ENCODE data around the gene TIGD3.

TIGD3 gene

DNA sequence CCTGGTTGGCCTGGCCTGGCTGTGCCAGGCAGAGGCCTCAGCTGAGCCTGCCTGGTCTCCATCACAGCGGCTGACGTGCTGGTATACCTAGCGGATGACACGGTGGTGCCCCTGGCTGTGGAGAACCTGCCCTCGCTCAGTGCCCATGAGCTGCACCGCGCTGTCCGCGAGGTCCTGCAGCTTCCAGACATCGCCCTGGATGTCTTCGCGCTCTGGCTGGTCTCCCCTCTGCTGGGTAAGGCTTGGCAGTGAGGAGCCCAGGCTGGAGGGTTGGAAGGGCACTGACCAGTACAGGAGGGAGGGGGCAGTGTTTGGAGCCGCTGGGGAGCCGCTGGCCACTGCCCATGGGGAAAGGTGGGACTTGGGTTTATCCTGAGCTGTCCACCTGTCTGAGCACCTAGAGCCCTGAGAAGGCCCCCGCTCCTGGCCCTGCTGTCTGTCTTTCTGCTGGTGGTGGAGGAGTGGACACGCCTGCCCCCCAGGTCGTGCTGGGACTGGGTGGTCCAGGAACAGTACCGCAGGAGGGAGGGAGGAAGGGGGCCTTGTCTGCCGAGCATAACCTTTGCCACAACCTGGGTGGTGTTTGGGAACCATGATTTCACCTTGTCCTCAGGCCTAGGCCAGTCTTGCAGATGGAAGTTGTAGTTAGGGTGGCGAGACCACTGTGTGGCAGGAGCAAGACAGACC is 34.9 kb downstream of the TIGD3 start:
- DNase-seq (ENCODE audit: low read depth in 1 of 2, low spot score in 1 of 2): no peak

DNA sequence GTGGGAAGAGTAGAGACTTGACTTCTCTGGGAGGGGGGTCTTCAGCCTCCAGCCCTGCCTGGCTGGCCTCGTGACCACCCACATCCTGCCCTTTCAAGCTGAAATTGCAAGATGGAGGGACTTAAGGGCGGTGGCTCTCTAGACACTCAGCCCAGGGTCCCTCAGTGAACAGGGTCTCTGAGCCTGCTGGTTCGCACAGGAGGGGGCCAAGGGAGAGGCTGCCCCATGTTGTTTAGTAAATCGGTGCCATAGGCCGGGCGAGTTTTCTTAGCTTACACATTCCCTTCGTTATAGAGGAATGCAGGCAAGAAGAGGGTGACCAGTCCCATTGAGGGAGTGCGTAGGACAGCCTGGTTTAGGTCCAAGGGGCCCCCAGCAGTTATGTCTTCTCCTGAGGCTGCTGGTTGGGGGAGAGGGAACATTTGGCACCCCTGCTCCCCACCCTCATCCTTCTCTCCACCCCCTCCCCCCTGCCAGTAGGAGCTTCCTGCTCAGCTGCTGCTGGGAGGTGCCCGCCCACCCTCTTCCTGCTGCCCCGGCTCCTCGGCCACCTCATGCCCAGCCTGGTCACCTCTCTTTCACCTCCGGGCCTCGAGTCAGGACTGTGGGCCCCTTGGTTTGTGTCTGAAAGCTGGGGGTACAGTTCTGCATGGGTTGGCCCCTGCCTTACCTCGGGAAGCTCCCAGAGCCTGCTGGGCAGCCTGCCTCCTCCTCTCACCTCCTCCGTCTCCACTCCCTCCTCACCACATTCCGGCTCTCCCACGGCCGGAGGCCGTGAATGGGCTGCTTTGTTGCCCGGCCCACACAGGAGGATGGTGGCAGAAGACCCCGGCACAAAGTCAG is 35.8 kb downstream of the TIGD3 start:
- no peak for DNase-seq (ENCODE audit: low read depth in 1 of 2, low spot score in 1 of 2)

DNA sequence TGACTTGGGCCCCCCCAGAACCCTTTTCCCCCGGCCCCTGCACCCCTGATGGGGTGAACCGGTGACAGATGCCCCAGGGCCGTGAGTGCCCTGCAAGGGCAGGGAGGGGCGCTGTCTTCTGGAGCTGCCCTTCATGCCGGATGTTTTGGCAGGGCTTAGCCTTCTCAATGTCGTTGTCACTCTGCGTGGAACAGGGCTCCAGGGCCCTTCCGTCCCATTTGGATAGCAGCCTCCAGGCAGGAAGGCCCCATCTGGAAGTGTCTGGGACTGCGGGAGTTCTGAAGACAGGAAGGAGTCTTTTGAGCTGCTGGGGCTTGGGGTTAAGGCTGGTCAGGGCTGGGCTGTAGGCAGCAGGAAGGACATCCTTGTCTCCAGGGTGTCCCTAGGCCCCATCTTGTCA is 36.4 kb downstream of the TIGD3 start:
- no peak for DNase-seq (ENCODE audit: low read depth in 1 of 2, low spot score in 1 of 2)

- no peak for DNase-seq (ENCODE audit: low read depth in 1 of 2, low spot score in 1 of 2)
Measured at GRCh38 chr11:65392186-65392829, 37.8 kb downstream of the TIGD3 start.

DNA sequence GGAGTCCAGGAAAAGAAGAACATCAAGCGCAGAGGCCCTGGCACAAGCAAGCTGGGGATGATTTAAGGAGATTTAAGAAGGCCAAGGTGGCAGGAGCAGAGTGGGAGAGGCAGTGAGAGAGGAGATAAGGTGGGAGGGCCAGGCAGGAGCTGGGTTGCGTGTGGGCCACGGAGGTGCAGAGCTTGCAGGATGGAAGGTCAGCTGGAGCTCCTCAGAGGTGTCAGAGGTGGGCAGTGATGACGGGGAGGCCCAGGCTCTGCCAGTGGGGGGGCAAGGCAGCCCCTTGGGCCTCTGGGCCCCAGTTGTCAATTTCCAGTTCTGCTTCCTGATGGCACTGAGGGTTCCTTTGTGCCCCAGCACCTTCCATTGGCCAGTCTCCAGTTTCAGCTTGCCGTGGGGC is 38.3 kb downstream of the TIGD3 start:
- DNase-seq (ENCODE audit: low read depth in 1 of 2, low spot score in 1 of 2): no peak

DNA sequence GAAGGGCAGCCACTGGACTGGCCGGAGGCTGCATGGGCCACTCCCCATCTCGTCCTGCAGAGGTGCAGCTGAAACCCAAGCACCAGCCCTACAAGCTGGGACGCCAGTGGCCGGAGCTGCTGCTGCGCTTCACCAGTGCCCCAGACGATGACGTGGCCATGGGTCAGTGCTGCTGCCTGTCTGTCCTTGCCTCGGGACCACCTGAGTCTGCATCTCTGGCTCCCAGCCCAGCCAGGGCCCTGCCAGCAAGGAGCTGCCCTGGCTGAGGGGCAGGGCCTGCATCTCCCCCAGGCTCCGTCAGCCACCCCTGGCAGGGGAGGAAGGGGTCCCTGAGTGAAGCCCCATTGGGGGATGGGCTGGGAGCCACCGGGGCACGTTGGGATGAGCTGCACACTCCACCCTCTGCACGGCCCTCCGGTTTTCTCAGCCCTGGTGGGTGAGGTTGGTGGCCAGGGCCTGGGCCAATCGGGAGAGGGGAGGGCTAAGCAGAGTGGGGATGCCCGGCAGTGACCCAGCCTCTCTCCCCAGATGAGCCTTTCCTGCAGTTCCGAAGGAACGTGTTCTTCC is 39.0 kb downstream of the TIGD3 start:
- no peak for DNase-seq (ENCODE audit: low read depth in 1 of 2, low spot score in 1 of 2)

DNA sequence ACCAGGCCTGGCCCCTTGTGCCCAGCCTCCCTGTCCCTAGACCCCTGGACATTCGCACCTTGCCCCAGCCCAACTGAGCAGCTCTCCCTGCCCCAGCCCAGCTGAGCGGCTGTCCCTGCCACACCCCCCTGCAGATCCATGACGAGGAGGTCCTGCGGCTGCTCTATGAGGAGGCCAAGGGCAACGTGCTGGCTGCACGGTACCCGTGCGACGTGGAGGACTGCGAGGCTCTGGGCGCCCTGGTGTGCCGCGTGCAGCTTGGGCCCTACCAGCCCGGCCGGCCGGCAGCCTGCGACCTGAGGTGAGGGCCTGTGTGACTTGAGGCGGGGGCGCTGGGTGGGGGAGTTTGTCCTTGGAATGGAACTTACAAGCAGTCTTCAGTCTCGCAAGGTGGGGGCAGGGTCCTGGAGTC is 39.6 kb downstream of the TIGD3 start:
- DNase-seq (ENCODE audit: low read depth in 1 of 2, low spot score in 1 of 2): no peak

DNA sequence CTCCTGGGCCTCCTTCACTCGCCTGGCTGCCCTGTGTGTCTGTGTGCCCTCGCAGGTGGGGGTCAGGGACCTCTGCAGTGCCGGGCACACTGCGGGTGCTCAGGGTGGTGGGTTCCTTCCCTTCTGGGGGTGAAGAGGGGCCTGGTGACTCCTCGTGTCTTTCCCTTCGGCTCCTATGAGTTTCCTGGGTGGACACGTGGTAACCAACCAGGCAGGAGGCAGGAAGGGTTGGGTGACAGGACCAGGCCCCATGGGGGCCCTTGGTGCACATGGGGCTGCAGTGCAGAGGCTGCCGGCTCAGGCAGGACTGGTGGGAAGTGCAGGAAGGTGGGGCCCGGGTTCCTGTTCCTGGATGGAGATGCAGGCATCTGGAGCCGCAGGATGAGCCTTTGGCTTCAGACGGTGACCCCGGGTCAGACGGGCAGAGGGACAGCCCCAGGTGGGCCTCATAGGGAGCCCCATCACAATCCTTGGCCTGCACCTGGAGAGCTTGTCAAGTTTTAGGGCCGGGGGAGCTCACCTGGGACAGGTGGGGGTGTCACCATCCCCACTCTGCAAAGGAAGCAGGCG is 41.5 kb downstream of the TIGD3 start:
- no peak for DNase-seq (ENCODE audit: low read depth in 1 of 2, low spot score in 1 of 2)

GRCh38 chr11:65396769-65397745 is 42.5 kb downstream of the TIGD3 start:
- no peak for DNase-seq (ENCODE audit: low read depth in 1 of 2, low spot score in 1 of 2)

DNA sequence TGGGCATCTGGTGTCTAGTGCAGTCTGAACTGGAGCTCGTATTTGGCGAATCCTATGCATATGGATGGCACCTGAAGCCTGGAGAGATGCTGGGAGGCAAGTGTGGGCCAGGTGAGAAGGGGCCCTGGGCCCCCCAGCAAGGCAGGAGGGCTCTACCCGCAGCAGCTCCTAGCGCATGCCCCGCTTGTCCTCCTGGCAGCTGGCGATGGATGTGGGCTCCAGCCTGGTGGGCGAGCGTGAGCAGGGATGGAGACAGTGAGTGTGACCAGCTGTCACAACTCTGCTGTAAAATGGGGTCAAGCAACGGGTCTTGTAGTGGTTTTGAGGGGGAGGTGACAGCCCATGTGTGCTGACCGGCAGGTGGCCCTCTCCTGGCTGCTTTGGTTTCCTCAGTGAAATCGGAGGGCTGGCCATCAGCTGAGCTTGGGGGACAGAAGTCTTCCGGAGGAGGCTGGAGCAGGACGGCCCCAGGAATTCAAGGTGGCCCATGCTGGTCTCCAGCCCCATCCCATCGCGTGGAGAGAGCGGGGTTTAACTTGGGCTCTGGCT is 43.9 kb downstream of the TIGD3 start:
- no peak for DNase-seq (ENCODE audit: low read depth in 1 of 2, low spot score in 1 of 2)

DNA sequence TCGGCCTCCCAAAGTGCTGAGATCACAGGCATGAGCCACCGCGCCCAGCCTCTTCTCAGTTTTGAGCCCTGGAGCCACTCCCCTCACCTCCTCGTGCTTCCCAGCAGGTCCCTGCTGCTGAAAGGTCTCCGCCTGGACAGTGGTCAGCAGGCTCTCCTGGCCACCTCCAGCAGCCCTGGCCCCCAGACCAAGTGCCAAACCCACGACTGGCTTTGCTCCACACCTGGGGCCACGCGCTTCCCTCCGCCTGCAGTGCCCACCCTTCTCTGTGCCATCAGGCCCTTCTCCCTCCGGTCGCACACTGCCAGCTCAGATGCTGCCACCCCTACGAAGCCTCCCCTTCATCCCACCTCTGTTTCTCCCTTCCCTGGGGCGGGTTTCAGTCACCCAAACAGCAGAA is 44.7 kb downstream of the TIGD3 start:
- no peak for DNase-seq (ENCODE audit: low read depth in 1 of 2, low spot score in 1 of 2)

DNA sequence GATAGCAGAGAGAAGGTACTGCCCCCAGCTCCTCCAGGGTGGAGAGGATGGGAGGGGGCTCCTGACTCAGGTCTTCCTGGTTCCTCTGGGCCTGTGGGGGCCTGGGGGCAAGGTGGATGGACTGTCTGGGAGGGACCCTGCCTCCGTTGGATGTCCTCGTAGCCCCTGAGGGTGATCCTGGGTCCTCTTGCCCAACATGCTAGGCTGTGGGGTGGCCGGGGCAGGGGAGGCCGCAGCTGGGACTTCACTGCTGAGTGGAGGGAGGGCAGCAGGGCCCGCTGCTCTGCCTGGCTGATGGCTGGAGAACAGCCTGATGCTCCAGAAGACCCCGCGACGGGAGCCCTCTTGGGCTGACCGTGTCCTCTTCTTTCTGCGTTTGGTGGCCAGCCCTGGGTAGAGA is 45.3 kb downstream of the TIGD3 start:
- DNase-seq (ENCODE audit: low read depth in 1 of 2, low spot score in 1 of 2): no peak

GRCh38 chr11:65400307-65401072 is 45.9 kb downstream of the TIGD3 start:
- no peak for DNase-seq (ENCODE audit: low read depth in 1 of 2, low spot score in 1 of 2)

DNA sequence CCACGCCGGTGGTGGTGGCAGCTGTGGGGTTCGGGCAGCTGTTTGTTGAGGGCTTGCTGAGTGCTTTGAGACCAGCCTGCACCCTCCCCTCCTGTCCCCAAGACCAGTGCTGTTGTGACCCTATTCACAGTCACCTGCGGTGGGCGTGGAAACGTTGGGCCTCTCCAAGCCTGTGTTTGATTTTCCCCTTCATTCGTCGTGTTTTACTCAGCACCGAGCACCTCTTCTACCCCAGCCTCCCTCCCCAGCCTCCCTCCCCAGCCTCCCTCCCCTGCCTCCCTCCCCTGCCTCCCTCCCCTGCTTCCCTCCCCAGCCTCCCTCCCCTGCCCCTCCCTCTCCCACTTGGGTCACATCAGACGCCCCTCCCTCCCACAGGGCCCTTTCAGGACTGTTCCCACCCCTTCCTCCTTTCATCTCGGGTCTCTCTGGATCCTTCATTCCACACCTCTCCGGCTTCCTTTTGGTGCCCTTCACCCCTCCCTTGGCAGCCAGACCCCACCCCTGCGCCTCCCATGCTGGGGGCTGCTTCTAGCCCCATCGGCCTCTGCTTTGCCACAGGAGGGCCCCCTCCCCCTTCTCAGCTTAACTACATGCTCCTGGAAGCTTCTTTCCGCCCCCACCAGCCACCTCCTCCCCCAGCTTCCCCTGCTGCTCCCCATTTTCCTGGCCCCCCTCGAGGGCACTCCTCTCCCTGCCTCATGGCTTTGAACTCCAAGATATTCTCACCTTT is 46.7 kb downstream of the TIGD3 start:
- no peak for DNase-seq (ENCODE audit: low read depth in 1 of 2, low spot score in 1 of 2)

DNA sequence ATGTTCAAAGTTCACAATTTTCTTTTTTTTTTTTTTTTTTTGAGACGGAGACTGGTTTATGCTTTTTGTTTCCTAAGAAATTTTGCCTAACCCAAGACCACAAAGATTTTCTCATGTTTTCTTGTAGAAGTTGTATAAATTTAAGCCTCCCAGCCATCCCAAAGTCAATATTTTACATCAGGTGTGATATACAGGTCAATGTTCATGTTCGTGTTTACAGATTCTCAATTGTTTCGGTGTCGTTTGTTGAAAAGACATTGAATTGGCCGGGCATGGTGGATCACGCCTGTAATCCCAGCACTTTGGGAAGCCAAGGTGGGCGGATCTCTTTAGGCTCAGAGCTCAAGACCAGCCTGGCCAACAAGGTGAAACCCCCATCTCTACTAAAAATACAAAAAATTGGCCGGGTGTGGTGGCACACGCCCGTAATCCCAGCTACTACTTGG is 47.3 kb downstream of the TIGD3 start:
- DNase-seq (ENCODE audit: low read depth in 1 of 2, low spot score in 1 of 2): no peak

DNA sequence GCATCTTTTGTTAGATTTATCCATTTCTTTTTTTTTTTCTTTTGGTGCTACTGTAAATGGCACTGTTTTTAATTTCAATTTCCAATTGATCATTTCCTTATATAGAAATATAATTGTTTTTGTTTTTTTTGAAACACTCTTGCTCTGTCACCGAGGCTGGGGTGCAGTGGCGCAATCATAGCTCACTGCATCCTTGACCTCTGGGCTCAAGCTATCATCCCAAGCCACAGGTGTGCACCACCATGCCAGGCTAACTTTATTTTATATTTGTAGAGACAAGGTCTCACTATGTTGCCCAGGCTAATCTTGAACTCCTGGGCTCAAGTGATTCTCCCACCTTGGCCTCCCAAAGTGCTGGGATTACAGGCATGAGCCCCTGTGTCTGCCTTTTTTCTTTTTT is 48.2 kb downstream of the TIGD3 start:
- no peak for DNase-seq (ENCODE audit: low read depth in 1 of 2, low spot score in 1 of 2)

DNA sequence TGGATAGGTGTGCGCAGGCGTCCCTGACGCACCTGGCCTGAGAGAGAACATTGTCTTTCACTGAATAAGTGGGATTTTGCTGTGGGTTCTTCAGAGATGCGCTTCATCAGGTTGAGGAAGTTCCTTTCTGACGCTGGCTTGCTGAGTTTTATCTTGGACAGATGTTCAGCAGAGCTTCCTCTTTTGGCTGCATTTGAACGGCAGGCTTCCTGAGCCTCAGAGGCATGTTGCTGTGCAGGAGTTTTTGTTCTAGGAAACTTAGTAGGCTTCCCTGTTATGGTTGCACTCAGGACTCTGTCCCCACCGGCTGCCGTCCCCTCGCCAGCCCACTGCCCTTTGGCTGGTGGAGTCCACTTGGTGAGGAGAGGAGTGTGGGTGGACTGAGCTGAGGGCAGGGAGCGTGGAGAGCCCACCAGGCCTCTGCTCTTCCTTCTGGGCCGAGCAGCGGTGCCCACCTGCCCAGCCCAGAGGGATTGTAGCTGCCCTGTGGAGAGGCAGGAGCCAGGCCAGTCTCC is 49.1 kb downstream of the TIGD3 start:
- no peak for DNase-seq (ENCODE audit: low read depth in 1 of 2, low spot score in 1 of 2)

DNA sequence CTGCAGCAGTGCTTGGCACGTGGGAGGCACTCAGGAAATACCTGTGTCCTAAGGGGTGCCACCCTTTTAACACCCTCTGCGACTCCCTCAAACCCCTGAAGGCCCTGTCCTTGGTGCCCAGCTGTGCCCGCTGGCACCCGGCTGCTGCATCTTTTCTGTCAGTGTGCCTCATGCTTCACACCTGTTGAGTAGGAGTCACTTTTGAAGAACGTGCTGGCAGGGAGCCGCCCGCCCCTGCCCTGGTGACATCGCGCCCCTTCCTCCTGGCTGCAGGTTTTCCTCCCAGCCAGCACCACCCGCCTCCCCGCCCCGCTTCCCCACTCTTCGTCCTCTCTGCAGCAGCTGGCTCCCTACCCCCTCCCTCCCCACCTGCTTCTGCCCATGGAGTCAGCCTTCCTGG is 49.7 kb downstream of the TIGD3 start:
- DNase-seq (ENCODE audit: low read depth in 1 of 2, low spot score in 1 of 2): no peak
